GM12872 (cell line): Measurements from ENCODE around the gene TMEM200B.

Experiments
- TF ChIP-seq, protein P1 (sequence below): IDR thresholded peaks from 3 replicates; pipeline ENCODE4 v1.5.1; 2011; ENCODE audit warnings: low read depth, mild to moderate bottlenecking, low read length, moderate library complexity; ENCODE audit not compliant: insufficient read depth

Gene TMEM200B

DNA sequence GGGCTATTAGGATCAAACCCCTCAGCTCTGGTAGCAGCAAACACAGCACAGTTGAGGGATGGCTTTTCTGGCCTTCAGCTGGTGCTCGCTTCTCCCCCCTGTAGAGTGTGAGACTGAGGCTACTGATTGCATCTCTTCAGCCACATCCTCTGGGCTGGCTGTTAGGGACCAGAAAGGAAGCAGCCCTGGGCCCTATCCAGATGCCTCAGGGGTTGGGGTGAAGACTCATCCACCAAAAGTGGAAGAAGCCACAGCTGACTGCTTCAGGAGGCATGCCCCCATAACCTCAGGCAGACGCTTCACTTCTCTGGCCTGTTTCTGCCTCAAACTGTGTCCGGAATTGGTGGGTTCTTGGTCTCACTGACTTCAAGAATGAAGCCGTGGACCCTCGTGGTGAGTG, 6.2 kb upstream of the TMEM200B start:
- TF ChIP-seq, protein P1, sequence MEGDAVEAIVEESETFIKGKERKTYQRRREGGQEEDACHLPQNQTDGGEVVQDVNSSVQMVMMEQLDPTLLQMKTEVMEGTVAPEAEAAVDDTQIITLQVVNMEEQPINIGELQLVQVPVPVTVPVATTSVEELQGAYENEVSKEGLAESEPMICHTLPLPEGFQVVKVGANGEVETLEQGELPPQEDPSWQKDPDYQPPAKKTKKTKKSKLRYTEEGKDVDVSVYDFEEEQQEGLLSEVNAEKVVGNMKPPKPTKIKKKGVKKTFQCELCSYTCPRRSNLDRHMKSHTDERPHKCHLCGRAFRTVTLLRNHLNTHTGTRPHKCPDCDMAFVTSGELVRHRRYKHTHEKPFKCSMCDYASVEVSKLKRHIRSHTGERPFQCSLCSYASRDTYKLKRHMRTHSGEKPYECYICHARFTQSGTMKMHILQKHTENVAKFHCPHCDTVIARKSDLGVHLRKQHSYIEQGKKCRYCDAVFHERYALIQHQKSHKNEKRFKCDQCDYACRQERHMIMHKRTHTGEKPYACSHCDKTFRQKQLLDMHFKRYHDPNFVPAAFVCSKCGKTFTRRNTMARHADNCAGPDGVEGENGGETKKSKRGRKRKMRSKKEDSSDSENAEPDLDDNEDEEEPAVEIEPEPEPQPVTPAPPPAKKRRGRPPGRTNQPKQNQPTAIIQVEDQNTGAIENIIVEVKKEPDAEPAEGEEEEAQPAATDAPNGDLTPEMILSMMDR: no peak

DNA sequence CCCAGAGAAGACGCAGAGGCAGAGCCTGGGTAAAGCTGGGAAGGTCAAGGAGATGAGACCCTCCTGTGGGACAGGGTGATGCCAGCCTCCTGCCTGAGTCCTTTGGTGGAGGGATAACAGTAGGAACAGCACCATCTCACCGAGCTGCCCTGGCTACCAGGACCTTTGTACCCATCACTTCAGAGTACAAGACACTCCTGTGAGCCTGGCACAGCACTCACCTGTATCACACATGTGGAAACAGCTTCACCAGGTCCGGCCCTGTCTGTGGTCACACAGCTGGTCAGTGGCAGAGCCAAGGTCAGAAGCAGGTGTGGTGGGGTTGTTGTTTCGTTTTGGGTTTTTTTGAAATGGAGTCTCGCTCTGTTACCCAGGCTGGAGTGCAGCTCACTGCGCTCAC, 5.0 kb upstream of the TMEM200B start:
- TF ChIP-seq, protein P1: no peak

DNA sequence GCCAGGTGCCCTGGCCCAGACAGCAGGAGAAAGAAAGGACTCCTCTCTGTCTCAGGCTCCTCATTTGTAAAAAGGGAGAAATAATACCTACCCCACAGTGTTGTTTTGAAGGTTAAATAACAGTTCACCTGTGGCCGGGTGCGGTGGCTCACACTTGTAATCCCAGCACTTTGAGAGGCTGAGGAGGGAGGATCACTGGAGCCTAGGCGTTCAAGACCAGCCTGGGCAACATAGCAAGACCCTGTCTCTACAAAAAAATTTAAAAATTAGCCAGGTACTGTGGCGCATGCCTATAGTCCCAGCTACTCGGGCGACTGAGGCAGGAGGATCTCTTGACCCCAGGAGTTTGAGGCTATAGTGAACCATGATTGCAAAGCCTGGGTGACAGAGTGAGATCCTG, 2.5 kb upstream of the TMEM200B start:
- TF ChIP-seq, protein P1: no peak

DNA sequence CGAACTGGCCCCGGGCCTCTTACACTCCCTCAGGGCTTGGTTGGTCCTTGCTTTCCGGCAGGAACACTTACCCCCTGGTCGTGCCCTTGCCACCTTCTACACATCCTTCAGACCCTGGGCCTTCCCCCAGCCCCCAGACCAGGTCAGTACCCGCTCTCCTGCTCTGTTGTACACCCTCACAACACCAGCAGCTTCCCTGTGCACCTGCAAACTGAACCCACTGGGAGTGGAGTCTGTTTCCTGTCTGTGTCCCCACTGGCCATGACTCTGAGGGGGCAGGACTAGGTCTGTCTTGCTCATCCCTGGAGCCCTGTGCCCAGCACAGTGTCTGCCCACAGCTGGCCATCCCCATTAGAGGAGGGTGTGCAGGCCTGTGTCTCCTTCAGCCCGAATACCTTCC, 2.1 kb upstream of the TMEM200B start:
- TF ChIP-seq, protein P1: no peak

DNA sequence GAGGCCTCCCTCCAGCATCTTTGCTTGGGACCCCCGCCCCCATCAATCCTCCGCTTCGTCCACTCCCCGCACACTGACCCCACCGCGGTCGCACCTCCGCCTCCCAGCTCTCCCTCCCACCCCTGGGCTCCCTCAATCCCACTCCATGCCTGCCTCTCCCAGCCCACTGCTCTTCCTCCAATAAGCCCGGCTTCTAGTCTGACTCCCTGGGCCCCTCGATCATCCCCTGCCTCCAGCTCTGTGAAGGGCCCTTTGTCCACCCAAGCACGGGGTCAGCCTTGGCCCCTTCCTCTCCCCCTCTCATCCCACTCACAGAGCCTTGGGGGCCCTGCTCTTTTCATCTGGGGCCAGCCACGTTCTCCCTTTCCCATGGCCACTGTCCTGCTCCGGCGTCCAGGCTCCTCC, 1.5 kb upstream of the TMEM200B start:
- TF ChIP-seq, protein P1: no peak

DNA sequence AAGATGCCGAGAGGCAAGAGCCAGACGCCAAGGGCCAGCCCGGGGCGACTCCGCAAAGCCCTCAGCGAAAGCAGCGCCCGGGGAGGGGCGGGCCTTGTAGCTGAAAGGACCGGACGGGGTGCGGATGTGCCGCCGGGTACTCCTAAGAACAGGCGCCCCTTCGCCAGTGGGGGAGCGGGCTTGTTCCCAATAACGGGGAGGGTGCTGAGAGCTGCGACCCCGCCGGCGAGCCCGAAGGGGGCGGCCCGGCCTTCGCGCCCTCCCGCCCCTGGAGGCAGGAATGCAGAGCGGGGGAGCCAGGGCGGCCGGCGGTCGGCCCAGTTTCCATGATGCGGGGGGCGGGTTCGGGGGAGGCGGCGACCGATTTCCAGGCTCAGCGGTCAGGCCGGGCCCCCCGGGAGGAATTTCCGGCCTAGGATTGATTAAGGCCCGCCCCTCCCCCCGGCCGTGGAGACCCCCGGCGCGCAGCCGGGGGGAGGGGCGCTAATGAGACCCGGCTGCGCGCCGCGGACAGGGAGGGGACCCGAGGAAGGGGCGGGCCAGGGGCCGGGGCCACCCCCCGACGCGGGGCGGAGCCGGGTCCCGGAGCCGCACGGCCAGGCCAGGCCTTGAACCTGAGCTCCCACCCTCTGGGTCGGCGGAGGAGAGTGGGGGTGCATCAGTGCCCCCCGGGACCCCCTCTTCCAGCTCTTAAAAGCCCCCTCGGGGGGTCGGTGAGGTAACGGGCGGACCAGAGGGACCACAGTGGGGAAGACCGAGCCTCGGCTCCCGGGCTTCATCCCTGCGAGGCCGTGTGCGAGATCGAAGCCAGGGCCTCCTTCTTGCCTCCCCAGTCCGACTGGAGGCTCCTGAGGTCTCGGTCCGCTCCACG, 898 bp upstream of the TMEM200B start:
- TF ChIP-seq, protein P1: no peak

DNA sequence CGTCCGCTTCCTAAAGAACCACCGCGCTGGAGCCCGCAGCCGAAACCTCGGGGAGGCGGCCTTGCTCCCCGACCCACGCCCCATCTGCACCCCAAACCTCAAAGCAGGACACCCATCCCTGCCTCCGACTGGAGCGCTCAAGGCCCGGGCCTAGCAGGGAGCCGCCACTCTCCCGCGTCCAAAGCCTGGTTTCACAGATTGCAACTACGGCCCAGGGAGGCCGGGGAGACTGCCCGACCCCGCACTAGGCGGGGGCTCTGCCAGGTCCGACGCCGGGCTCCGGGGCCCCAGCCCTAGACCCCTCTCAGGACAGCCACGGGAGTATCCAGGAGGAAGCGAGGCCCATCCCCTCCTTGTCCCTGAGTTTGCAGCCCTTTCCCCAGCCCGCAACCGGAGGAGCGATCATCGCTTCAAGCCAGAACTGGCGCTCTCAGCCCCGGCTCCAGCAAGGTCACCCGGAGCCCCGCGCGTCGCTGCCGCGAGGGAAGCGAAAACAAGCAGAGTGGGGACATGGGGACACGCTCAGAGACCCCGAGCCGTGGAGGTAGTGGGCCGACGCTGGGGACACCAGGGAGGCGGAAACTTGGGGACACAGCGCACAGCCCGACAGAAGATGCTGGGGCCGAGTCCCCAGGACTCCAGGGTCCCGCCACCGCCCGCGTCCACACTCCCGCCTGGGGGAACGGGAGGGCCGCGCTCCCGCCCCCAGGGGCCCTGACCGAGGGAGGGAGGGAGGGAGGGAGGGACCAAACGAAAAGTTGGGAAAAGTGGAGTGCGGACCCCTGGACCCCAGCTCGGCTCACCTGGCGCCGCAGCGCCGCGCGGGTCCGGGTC, 433 bp downstream of the TMEM200B start:
- TF ChIP-seq, protein P1: no peak
